DND-41 (cell line): ENCODE data around the gene MACROD2.

Experiments used
- ATAC-seq: fragments of 200-7000 bp; cut with Tn5 transposase; 3 replicates; pipeline ENCODE4 v1.9.1; 2021; ENCODE audit warnings: low read depth; ENCODE audit not compliant: insufficient read depth
- DNase-seq: peaks from one replicate; pipeline ENCODE4 v3.0.0-alpha.2; 2020
- H2AFZ ChIP-seq: 2 replicates; pipeline ENCODE4 v1.6.0; 2012; ENCODE audit warnings: low read depth, low read length
- H3K27ac ChIP-seq: 2 replicates; pipeline ENCODE4 v1.5.1; 2012; ENCODE audit warnings: low read length, inconsistent platforms
- H3K27me3 ChIP-seq: fragments of 200-600 bp; sonication (generic); 2 replicates; pipeline ENCODE4 v1.6.0; 2012; ENCODE audit warnings: low read length, mild to moderate bottlenecking, inconsistent platforms; ENCODE audit not compliant: insufficient read depth, poor library complexity
- H3K36me3 ChIP-seq: 2 replicates; pipeline ENCODE4 v1.5.1; 2012; ENCODE audit warnings: low read length, inconsistent platforms; ENCODE audit not compliant: insufficient read depth
- H3K4me1 ChIP-seq: 2 replicates; pipeline ENCODE4 v1.5.1; 2012; ENCODE audit warnings: mild to moderate bottlenecking, low read length; ENCODE audit not compliant: insufficient read depth
- H3K4me2 ChIP-seq: 2 replicates; pipeline ENCODE4 v1.6.0; 2012; ENCODE audit warnings: mild to moderate bottlenecking, moderate library complexity, low read length, inconsistent platforms; ENCODE audit not compliant: insufficient read depth
- H3K4me3 ChIP-seq, 2 experiments: fragments of 200-600 bp in 1 of 2; shearing (Covaris generic) in 1 of 2; 2 replicates each; pipeline ENCODE4 v1.5.1; 2012 to 2016; ENCODE audit warnings: inconsistent platforms in 2 of 2, low read length in 2 of 2, mild to moderate bottlenecking in 2 of 2, low read depth in 1 of 2, moderate library complexity in 1 of 2
- H3K79me2 ChIP-seq: 2 replicates; pipeline ENCODE4 v1.6.0; 2012; ENCODE audit warnings: low read length, inconsistent platforms; ENCODE audit not compliant: insufficient read depth
- H3K9ac ChIP-seq: 2 replicates; pipeline ENCODE4 v1.6.0; 2012; ENCODE audit warnings: low read depth, mild to moderate bottlenecking, inconsistent platforms, low read length, moderate library complexity
- H3K9me3 ChIP-seq: 2 replicates; pipeline ENCODE4 v1.5.1; 2012; ENCODE audit warnings: low read length, moderate library complexity, mild to moderate bottlenecking, inconsistent platforms; ENCODE audit not compliant: insufficient read depth, severe bottlenecking
- H4K20me1 ChIP-seq: 2 replicates; pipeline ENCODE4 v1.6.0; 2012; ENCODE audit warnings: low read length; ENCODE audit not compliant: insufficient read depth
- CTCF ChIP-seq: IDR thresholded peaks from 2 replicates; pipeline ENCODE4 v1.5.1; 2012; ENCODE audit warnings: borderline replicate concordance, low read length, moderate library complexity, mild to moderate bottlenecking; ENCODE audit not compliant: poor library complexity, severe bottlenecking; ENCODE audit errors: extremely low read depth
- EZH2 ChIP-seq: IDR thresholded peaks from 3 replicates; pipeline ENCODE4 v1.6.1; 2012; ENCODE audit warnings: borderline replicate concordance, low read depth, mild to moderate bottlenecking, moderate library complexity, low read length, inconsistent platforms; ENCODE audit not compliant: severe bottlenecking

Gene MACROD2

GRCh38 chr20:14282140-14282539 is 286.8 kb downstream of the MACROD2 start:
- TF ChIP-seq CTCF (no peak), EZH2 (no peak)
- no peak for ATAC-seq

GRCh38 chr20:14284443-14284842 is 289.1 kb downstream of the MACROD2 start:
- ATAC-seq (no peak), DNase-seq (no peak)
- Histone ChIP-seq H2AFZ (no peak overlapping the region), H3K4me1 (no peaks in the 10 kb centered on the region), H3K79me2 (no peaks in the 10 kb centered on the region), H3K9me3 (no peaks in the 10 kb centered on the region), H3K9ac (no peak overlapping the region), H3K4me3 (no peak overlapping the region), H3K4me2 (no peak overlapping the region), H3K27ac (no peak overlapping the region), H3K36me3 (no peaks in the 10 kb centered on the region), H4K20me1 (no peaks in the 10 kb centered on the region), H3K27me3 (peaks cover 8% of the 10 kb centered on the region)
- TF ChIP-seq CTCF, result no peak
- TF ChIP-seq EZH2, result no peak

More at GRCh38 chr20:14282140-14282539, 286.8 kb downstream of the MACROD2 start:
- no peak overlapping the region for H3K27ac ChIP-seq
- H3K4me3 ChIP-seq, result no peak overlapping the region
- no peaks in the 10 kb centered on the region for H3K36me3 ChIP-seq
- no peaks in the 10 kb centered on the region for H4K20me1 ChIP-seq
- no peak for DNase-seq
- H3K4me2 ChIP-seq, result no peak overlapping the region
- no peaks in the 10 kb centered on the region for H3K9me3 ChIP-seq
- no peak overlapping the region for H3K9ac ChIP-seq
- H3K27me3 ChIP-seq, result peaks cover 3% of the 10 kb centered on the region
- H3K79me2 ChIP-seq, result no peaks in the 10 kb centered on the region
- no peak overlapping the region for H2AFZ ChIP-seq
- no peaks in the 10 kb centered on the region for H3K4me1 ChIP-seq

DNA sequence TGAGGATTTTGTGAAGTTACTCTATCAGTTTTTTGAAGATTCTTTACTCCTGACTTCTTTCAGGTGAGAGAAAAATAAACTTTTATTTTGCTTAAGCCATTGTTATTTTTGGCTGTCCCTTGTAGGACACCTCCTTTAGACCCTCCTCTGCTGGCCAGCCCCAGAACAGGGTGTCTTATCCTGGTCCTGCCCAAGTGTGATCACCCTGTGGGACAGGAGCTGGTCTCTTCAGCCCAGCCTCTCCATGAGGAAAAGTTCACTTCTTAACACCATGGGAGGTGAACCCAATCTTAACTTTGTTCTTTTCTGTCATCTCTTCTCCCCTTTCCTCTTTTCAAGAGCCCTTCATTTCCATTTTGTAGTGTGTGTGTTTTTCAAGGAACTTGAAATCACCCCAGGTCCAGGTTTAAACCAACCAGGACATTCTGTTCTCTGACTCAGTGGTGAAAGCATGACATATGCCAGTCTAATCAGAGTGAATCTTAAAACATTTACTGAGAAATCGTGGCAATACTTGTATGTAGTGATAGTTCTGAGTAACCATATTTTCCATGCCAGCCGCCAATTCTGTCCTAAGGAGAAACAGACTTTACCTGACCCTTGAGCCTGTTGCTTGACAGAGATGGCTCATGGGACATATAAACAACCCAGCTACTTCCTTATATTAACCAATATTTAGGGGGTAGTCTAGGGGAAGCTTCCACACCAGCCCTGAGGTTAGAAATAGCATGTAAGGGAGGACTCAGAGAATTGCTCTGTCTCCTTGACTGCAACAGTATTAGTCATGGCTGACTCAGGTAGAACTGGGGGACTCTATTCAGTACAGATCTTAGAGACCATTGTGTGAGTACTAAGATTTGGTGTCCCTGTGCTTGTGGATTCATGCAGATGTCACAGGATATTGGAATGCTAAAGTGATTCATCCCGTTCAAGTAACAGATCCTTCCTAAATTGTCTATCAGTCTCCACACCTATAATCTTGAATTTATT is 293.3 kb downstream of the MACROD2 start:
- no peak overlapping the region for H3K4me2 ChIP-seq
- no peak overlapping the region for H2AFZ ChIP-seq
- DNase-seq (no peak), ATAC-seq (no peak)
- H3K9me3 ChIP-seq, result no peaks in the 10 kb centered on the region
- H3K4me1 ChIP-seq, result no peaks in the 10 kb centered on the region
- H3K4me3 ChIP-seq, result no peak overlapping the region
- no peak overlapping the region for H3K9ac ChIP-seq
- no peak overlapping the region for H3K27ac ChIP-seq
- TF ChIP-seq EZH2, result no peak
- no peaks in the 10 kb centered on the region for H3K36me3 ChIP-seq
- no peaks in the 10 kb centered on the region for H4K20me1 ChIP-seq
- H3K27me3 ChIP-seq, result peaks cover 16% of the 10 kb centered on the region
- no peaks in the 10 kb centered on the region for H3K79me2 ChIP-seq

DNA sequence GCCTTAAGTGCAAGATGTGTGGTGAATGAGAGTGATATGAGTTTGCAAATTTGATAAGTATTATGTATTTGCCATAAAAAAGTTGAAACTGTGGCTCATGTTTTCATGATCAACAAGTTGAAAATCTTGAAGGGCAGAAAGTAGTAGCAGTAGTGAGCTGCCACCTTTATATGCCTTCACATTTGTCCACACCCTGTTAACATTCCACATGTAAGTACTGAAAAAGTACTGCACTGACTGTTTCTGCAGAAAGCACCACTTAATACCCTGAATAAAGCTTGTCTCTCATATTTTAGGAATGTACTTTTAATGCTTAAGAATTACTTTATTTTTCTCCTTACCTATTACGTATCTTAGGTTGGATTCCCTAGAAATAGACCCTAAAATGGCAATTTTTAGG is 296.2 kb downstream of the MACROD2 start:
- no peak overlapping the region for H3K9ac ChIP-seq
- H3K9me3 ChIP-seq, result no peaks in the 10 kb centered on the region
- no peaks in the 10 kb centered on the region for H3K36me3 ChIP-seq
- TF ChIP-seq CTCF (no peak), EZH2 (no peak)
- no peak overlapping the region for H3K4me2 ChIP-seq
- H4K20me1 ChIP-seq, result no peaks in the 10 kb centered on the region
- no peaks in the 10 kb centered on the region for H3K4me1 ChIP-seq
- no peak overlapping the region for H3K27ac ChIP-seq
- no peak overlapping the region for H3K4me3 ChIP-seq
- H3K27me3 ChIP-seq, result peaks cover 16% of the 10 kb centered on the region
- H2AFZ ChIP-seq, result no peak overlapping the region
- DNase-seq, result no peak
- ATAC-seq, result no peak
- no peaks in the 10 kb centered on the region for H3K79me2 ChIP-seq
